Subcutaneous adipose tissue (tissue), 4 donors: ENCODE measurements around the gene ELK3. TPM values are rescaled to one million over a fixed set of nuclear protein-coding genes. Genes with fewer than 3 reads are reported as not detected.

ENCODE experiments used
- CTCF ChIP-seq: fragments of 450-650 bp; IDR thresholded peaks from one replicate; pipeline ENCODE4 v1.5.1; 2016; ENCODE audit warnings: low read depth, mild to moderate bottlenecking, control low read depth, antibody characterized with exemption, moderate library complexity
- small RNA-seq: library from RNA; depleted of rRNA; stranded (forward); fragments of <200 nt; gene quantifications from one replicate; pipeline ENCODE3, GENCODE V24; 2016
- total RNA-seq, 4 donors: library from RNA; depleted of rRNA; stranded (reverse); fragments of >200 nt; gene quantifications; one replicate each; pipeline ENCODE4 v1.1.0, GENCODE V29; 2016

The ELK3 gene
- total RNA-seq, 4 donors from 2014 or later = 15.9 to 37.3 (median 24.9) TPM

- TF ChIP-seq CTCF = no peak
These were observed 120.5 kb downstream of the ELK3 start for GRCh38 chr12:96314723-96315122.

Small RNA genes within 50 kb of the gene (small RNA-seq; reads per million reads assigned to genes)
- not detected for gene RNU4-24P

Other genes starting within 250 kb of the ELK3 start
- gene HAL, start 198.0 kb upstream of the ELK3 start, total RNA-seq = 1 to 10 TPM in 2 of 4 donors, under 1 TPM in 2; 0.65 to 5.5 (median 1.4) TPM
- gene LTA4H, start 158.8 kb upstream of the ELK3 start, total RNA-seq = 100 to 1,000 TPM in 1 of 4 donors, 10 to 100 TPM in 3; 43.3 to 156 (median 57.0) TPM
- 10 to 100 TPM; 54.7 to 83.5 (median 63.2) TPM for gene CDK17, start 206.1 kb downstream of the ELK3 start, total RNA-seq